LHCN-M2 (cell line): ENCODE results near the gene PIGP. TPM values are rescaled to one million over a fixed set of nuclear protein-coding genes. Genes with fewer than 3 reads are reported as not detected.
"Not testable (repeated sequence)": the region's sequence is repeated elsewhere in the genome, so short reads cannot be mapped to it uniquely, and the experiment has no call there.

Experiments
- DNase-seq: peaks from one replicate; pipeline ENCODE4 v3.0.0-alpha.2; 2012; ENCODE audit warnings: low read depth
- polyA plus RNA-seq: library from polyadenylated mRNA; unstranded; fragments of >200 nt; gene quantifications from one replicate; pipeline ENCODE4 v1.2.1, GENCODE V29; 2012; ENCODE audit warnings: missing spikeins
- total RNA-seq: library from RNA; depleted of rRNA; stranded (reverse); fragments of >200 nt; gene quantifications from 2 replicates; pipeline ENCODE4 v1.2.3, GENCODE V29; 2014; rRNA removed

PIGP gene
- total RNA-seq = 11.1 and 24.1 TPM in 2 replicates
- 18.0 TPM for polyA plus RNA-seq

DNA sequence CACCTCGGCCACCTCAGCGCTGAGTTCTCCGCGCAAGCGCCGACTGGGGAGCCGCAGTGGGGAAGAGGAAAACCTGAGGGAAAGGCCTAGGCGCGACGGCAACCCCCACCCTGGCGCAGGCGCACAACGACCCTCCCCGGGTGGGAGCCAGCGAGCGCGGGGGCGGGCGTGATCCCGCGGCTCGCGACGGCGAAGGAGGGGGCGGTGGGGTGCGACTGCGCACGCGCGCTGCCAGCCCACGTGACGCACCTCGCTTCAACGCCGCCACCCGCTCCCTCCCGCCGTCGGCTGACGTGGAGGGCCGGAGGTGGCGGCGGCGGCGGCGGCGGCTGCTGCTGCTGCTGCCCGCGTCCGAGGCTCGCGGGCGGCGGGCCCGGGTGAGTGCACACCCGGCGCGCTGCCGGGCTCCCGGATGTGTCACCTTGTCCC is at the start of gene PIGP, which contains the start of gene TTC3:
TSS of gene PIGP (minus strand) at position 84 of the 429 bp plus-strand sequence. CDS start 556 bp downstream, outside the sequence.
TSS of gene TTC3 (plus strand) at position 267 of the 429 bp plus-strand sequence. CDS start 14,004 bp downstream, outside the sequence.
- peak; percentile 94 for DNase-seq

GRCh38 chr21:37119421-37120218 is 46.7 kb upstream of the PIGP start:
- DNase-seq = no peak

- no peak for DNase-seq
Observed at GRCh38 chr21:37118187-37118826, 45.4 kb upstream of the PIGP start.

GRCh38 chr21:37117204-37117603 is 44.3 kb upstream of the PIGP start:
- DNase-seq = no peak

DNA sequence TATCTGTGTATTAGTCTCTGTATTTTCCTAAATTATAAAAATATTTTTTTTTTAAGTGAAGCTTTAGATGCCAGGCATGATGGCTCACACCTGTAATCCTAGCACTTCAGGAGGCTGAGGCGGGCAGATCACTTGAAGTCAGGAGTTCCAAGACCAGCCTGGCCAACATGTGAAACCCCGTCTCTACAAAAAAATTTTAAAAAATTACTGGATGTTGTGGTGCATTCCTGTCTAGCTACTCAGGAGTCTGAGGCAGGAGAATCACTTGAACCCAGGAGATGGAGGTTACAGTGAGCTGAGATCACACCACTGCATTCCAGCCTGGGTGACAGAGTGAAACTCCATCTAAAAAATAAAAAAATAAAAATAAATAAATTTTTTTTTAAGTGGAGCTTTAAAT is 43.6 kb upstream of the PIGP start:
- DNase-seq = not testable (repeated sequence)

DNA sequence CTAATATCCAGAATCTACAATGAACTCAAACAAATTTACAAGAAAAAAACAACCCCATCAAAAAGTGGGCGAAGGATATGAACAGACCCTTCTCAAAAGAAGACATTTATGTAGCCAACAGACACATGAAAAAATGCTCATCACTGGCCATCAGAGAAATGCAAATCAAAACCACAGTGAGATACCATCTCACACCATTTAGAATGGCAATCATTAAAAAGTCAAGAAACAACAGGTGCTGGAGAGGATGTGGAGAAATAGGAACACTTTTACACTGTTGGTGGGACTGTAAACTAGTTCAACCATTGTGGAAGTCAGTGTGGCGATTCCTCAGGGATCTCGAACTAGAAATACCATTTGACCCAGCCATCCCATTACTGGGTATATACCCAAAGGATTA is 41.4 kb upstream of the PIGP start:
- not testable (repeated sequence) for DNase-seq

GRCh38 chr21:37111029-37111428 is 38.2 kb upstream of the PIGP start:
- not testable (repeated sequence) for DNase-seq

GRCh38 chr21:37106998-37107397 is 34.1 kb upstream of the PIGP start:
- DNase-seq = no peak

GRCh38 chr21:37102746-37103145 is 29.9 kb upstream of the PIGP start:
- DNase-seq = not testable (repeated sequence)

DNA sequence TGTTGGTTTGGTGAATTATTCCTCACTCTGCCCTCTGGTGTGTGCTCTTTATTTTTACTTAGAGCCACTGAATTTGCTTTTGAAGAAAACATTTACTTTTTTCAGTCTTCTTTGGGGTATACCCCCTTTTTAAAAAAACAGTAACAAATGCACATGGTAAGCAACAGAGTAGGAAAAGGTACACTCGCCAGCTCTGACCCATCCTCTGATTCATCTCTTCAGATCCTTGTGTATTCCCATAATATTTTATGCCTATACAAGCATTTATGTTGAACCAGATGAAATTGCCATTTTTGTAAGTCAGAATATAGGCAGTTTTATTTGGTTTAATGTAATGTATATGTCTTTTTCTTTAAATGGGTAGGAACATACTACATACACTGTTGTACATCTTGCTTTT is 28.5 kb upstream of the PIGP start:
- peak; percentile 25 for DNase-seq

- DNase-seq = no peak
Observed at GRCh38 chr21:37100316-37100715, 27.4 kb upstream of the PIGP start.

- DNase-seq = peak; percentile 81
Observed at GRCh38 chr21:37098751-37099150, 25.9 kb upstream of the PIGP start.

- no peak for DNase-seq
Observed at GRCh38 chr21:37095821-37096220, 22.9 kb upstream of the PIGP start.

DNA sequence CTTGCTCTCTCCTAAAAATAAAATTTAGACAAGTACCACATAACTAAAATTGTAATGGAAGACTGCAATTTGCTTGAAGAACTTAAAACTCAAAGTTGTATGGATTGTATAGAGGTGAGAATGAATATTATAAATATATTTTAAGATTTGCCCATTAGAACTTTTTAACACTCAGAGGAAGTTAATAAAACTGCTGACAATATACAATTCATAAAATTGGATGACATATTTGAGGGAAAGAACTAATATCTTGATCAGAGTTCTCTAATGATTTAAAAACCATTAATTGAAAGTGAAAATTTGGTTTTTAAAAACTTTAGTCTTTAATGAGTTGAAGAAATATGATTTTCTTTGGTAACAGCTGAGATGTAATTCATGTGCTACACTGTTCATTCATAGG is 21.1 kb upstream of the PIGP start:
- DNase-seq = no peak

- no peak for DNase-seq
Observed at GRCh38 chr21:37088186-37088735, 15.4 kb upstream of the PIGP start.

- peak; percentile 74 for DNase-seq
Observed at GRCh38 chr21:37087188-37087587, 14.3 kb upstream of the PIGP start.

DNA sequence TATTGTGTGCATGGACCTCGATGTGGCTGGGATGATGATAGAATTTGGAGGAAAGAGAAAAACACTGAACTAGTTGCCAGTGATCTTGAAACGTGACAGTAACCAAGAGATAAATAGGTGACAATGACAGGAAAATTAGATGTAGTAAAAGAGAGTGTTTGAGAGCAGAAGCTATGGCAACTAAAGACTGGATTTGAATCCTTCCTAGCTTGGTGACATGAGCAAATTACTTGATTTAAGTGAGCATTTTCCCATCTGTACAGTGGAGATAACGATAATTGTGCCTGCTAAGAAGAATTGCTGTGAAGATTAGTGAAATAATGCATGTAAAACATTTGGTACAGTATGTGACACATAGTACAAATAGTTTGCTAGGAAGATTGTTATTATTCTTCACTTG is 12.9 kb upstream of the PIGP start:
- no peak for DNase-seq

GRCh38 chr21:37082856-37083528 is 10.1 kb upstream of the PIGP start:
- DNase-seq = no peak

DNA sequence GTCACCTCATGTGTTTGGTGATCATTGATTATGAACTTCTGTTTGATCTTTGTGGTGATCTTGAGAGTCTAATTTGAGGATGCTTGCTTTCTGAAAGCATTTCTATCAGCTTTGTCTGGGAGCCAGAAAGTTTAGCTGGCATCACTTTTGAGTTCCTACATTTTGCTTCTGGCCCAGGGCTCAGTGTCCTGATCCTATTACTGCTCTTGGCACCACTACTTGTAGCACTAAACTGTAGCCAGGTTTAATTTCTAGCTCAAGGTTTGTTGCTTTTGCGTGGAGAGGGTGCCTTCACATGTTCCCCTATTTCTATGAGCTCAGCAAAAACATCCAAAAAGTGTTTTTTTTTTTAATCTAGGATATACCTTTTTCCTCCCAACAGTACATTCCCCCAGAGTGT is 9.5 kb upstream of the PIGP start:
- DNase-seq = no peak

GRCh38 chr21:37079211-37079824 is 6.4 kb upstream of the PIGP start:
- no peak for DNase-seq

DNA sequence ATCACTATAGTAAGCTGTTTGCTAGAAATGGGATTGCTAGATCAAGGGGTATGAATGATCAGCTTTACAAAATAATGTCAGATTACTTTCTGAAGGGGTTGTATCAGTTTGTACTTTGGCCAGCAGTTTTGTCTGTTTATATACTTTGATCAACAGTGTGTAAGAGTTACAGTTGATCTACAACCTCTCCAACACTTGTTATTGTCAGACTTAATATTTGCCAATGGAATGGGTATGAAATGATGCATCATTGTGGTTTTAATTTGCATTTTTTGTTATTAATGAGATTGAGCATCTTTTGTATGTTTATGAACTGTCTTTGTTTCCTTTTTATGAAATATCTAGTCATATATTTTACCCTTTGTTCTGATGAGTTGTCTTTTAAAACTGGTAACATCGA is 4.5 kb upstream of the PIGP start:
- no peak for DNase-seq
